ENCODE data around the gene ASB4. TPM values are rescaled to one million over a fixed set of nuclear protein-coding genes. Genes with fewer than 3 reads are reported as not detected.

The ASB4 gene
- total and polyA plus RNA-seq, 2 donors: 0.47 to 1.9 TPM

- no peak overlapping the region for H3K27ac ChIP-seq (ENCODE audit: low read depth)
- H3K4me1 ChIP-seq (ENCODE audit: insufficient read depth): no peaks in the 10 kb centered on the region
- WGBS: 72% methylated on average over 7 of the region's 7 CpGs
- DNase-seq (ENCODE audit: extremely low spot score): no peak
- no peak overlapping the region for H3K4me3 ChIP-seq (ENCODE audit: low read depth, low read length)
- no peaks in the 10 kb centered on the region for H3K36me3 ChIP-seq (ENCODE audit: insufficient read depth)
Observed at GRCh38 chr7:95526128-95526738, 40.5 kb downstream of the ASB4 start.

GRCh38 chr7:95527033-95527775 lies 41.5 kb downstream of the ASB4 start:
- 29% methylated on average over 5 of the region's 5 CpGs for WGBS
- no peak overlapping the region for H3K4me3 ChIP-seq (ENCODE audit: low read depth, low read length)
- H3K4me1 ChIP-seq (ENCODE audit: insufficient read depth): no peaks in the 10 kb centered on the region
- DNase-seq (ENCODE audit: extremely low spot score): no peak
- H3K36me3 ChIP-seq (ENCODE audit: insufficient read depth): no peaks in the 10 kb centered on the region
- H3K27ac ChIP-seq (ENCODE audit: low read depth): no peak overlapping the region

GRCh38 chr7:95527776-95528250 lies 42.1 kb downstream of the ASB4 start:
- no peaks in the 10 kb centered on the region for H3K4me1 ChIP-seq (ENCODE audit: insufficient read depth)
- 90% methylated on average over 23 of the region's 23 CpGs for WGBS
- no peak overlapping the region for H3K27ac ChIP-seq (ENCODE audit: low read depth)
- no peak overlapping the region for H3K4me3 ChIP-seq (ENCODE audit: low read depth, low read length)
- DNase-seq (ENCODE audit: extremely low spot score): no peak
- H3K36me3 ChIP-seq (ENCODE audit: insufficient read depth): no peaks in the 10 kb centered on the region

- no peak overlapping the region for H3K27ac ChIP-seq (ENCODE audit: low read depth)
- 80% methylated on average over 1 of the region's 1 CpG for WGBS
- no peaks in the 10 kb centered on the region for H3K36me3 ChIP-seq (ENCODE audit: insufficient read depth)
- DNase-seq (ENCODE audit: extremely low spot score): no peak
- no peaks in the 10 kb centered on the region for H3K4me1 ChIP-seq (ENCODE audit: insufficient read depth)
- no peak overlapping the region for H3K4me3 ChIP-seq (ENCODE audit: low read depth, low read length)
Observed at GRCh38 chr7:95529701-95530100, 44.0 kb downstream of the ASB4 start.

- DNase-seq (ENCODE audit: extremely low spot score): no peak
- Histone ChIP-seq H3K4me1 (ENCODE audit: insufficient read depth) (no peaks in the 10 kb centered on the region), H3K4me3 (ENCODE audit: low read depth, low read length) (no peak overlapping the region), H3K27ac (ENCODE audit: low read depth) (no peak overlapping the region), H3K36me3 (ENCODE audit: insufficient read depth) (no peaks in the 10 kb centered on the region)
- WGBS: 96% methylated on average over 1 of the region's 1 CpG
Observed at GRCh38 chr7:95530881-95531280, 45.1 kb downstream of the ASB4 start.

- H3K4me3 ChIP-seq (ENCODE audit: low read depth, low read length): no peak overlapping the region
- H3K4me1 ChIP-seq (ENCODE audit: insufficient read depth): no peaks in the 10 kb centered on the region
- no peak overlapping the region for H3K27ac ChIP-seq (ENCODE audit: low read depth)
- H3K36me3 ChIP-seq (ENCODE audit: insufficient read depth): no peaks in the 10 kb centered on the region
- WGBS: 46% methylated on average over 3 of the region's 3 CpGs
- DNase-seq (ENCODE audit: extremely low spot score): no peak
Observed at GRCh38 chr7:95531605-95532219, 46.0 kb downstream of the ASB4 start.

- no peaks in the 10 kb centered on the region for H3K36me3 ChIP-seq (ENCODE audit: insufficient read depth)
- no peak for DNase-seq (ENCODE audit: extremely low spot score)
- H3K4me3 ChIP-seq (ENCODE audit: low read depth, low read length): no peak overlapping the region
- no peaks in the 10 kb centered on the region for H3K4me1 ChIP-seq (ENCODE audit: insufficient read depth)
- no peak overlapping the region for H3K27ac ChIP-seq (ENCODE audit: low read depth)
- 68% methylated on average over 2 of the region's 2 CpGs for WGBS
Observed at GRCh38 chr7:95534796-95535195, 49.1 kb downstream of the ASB4 start.

- no peak overlapping the region for H3K27ac ChIP-seq (ENCODE audit: low read depth)
- H3K36me3 ChIP-seq (ENCODE audit: insufficient read depth): no peaks in the 10 kb centered on the region
- WGBS: 26% methylated on average over 1 of the region's 1 CpG
- no peaks in the 10 kb centered on the region for H3K4me1 ChIP-seq (ENCODE audit: insufficient read depth)
- no peak overlapping the region for H3K4me3 ChIP-seq (ENCODE audit: low read depth, low read length)
- no peak for DNase-seq (ENCODE audit: extremely low spot score)
Observed at GRCh38 chr7:95535662-95536061, 49.9 kb downstream of the ASB4 start.

- H3K27ac ChIP-seq (ENCODE audit: low read depth): no peak overlapping the region
- no peak for DNase-seq (ENCODE audit: extremely low spot score)
- WGBS: 92% methylated on average over 2 of the region's 2 CpGs
Observed at GRCh38 chr7:95536656-95537311, 51.0 kb downstream of the ASB4 start.

GRCh38 chr7:95537468-95537867 lies 51.7 kb downstream of the ASB4 start:
- Histone ChIP-seq H3K27ac (ENCODE audit: low read depth) (no peak overlapping the region), H3K36me3 (ENCODE audit: insufficient read depth) (no peaks in the 10 kb centered on the region), H3K4me1 (ENCODE audit: insufficient read depth) (no peaks in the 10 kb centered on the region), H3K4me3 (ENCODE audit: low read depth, low read length) (no peak overlapping the region)
- DNase-seq (ENCODE audit: extremely low spot score): no peak
- WGBS: 88% methylated on average over 2 of the region's 2 CpGs

More at GRCh38 chr7:95536656-95537311, 51.0 kb downstream of the ASB4 start:
- no peaks in the 10 kb centered on the region for H3K36me3 ChIP-seq (ENCODE audit: insufficient read depth)
- H3K4me3 ChIP-seq (ENCODE audit: low read depth, low read length): no peak overlapping the region
- no peaks in the 10 kb centered on the region for H3K4me1 ChIP-seq (ENCODE audit: insufficient read depth)

- H3K27ac ChIP-seq (ENCODE audit: low read depth): no peak overlapping the region
- H3K4me1 ChIP-seq (ENCODE audit: insufficient read depth): no peaks in the 10 kb centered on the region
- no peaks in the 10 kb centered on the region for H3K36me3 ChIP-seq (ENCODE audit: insufficient read depth)
- DNase-seq (ENCODE audit: extremely low spot score): no peak
- H3K4me3 ChIP-seq (ENCODE audit: low read depth, low read length): no peak overlapping the region
Observed at GRCh38 chr7:95539426-95539825, 53.7 kb downstream of the ASB4 start.

- DNase-seq (ENCODE audit: extremely low spot score): no peak
- Histone ChIP-seq H3K27ac (ENCODE audit: low read depth) (no peak overlapping the region), H3K36me3 (ENCODE audit: insufficient read depth) (no peaks in the 10 kb centered on the region), H3K4me1 (ENCODE audit: insufficient read depth) (no peaks in the 10 kb centered on the region), H3K4me3 (ENCODE audit: low read depth, low read length) (no peak overlapping the region)
- WGBS: 54% methylated on average over 1 of the region's 1 CpG
Observed at GRCh38 chr7:95540366-95540765, 54.6 kb downstream of the ASB4 start.

- Histone ChIP-seq H3K36me3 (ENCODE audit: insufficient read depth) (no peaks in the 10 kb centered on the region), H3K4me1 (ENCODE audit: insufficient read depth) (peaks cover 1% of the 10 kb centered on the region), H3K27ac (ENCODE audit: low read depth) (no peak overlapping the region), H3K4me3 (ENCODE audit: low read depth, low read length) (no peak overlapping the region)
- DNase-seq (ENCODE audit: extremely low spot score): no peak
- 96% methylated on average over 6 of the region's 6 CpGs for WGBS
Observed at GRCh38 chr7:95543312-95543711, 57.6 kb downstream of the ASB4 start.

GRCh38 chr7:95544171-95544570 lies 58.4 kb downstream of the ASB4 start:
- no peak overlapping the region for H3K27ac ChIP-seq (ENCODE audit: low read depth)
- DNase-seq (ENCODE audit: extremely low spot score): no peak
- WGBS: 84% methylated on average over 1 of the region's 1 CpG
- no peak overlapping the region for H3K4me3 ChIP-seq (ENCODE audit: low read depth, low read length)
- H3K36me3 ChIP-seq (ENCODE audit: insufficient read depth): no peaks in the 10 kb centered on the region
- H3K4me1 ChIP-seq (ENCODE audit: insufficient read depth): peaks cover 1% of the 10 kb centered on the region
